ENCODE measurements around the gene KRTAP1-4. TPM values are rescaled to one million over a fixed set of nuclear protein-coding genes. Genes with fewer than 3 reads are reported as not detected.

KRTAP1-4 gene
- total RNA-seq, 4 donors from 2014 or later = not detected

DNA sequence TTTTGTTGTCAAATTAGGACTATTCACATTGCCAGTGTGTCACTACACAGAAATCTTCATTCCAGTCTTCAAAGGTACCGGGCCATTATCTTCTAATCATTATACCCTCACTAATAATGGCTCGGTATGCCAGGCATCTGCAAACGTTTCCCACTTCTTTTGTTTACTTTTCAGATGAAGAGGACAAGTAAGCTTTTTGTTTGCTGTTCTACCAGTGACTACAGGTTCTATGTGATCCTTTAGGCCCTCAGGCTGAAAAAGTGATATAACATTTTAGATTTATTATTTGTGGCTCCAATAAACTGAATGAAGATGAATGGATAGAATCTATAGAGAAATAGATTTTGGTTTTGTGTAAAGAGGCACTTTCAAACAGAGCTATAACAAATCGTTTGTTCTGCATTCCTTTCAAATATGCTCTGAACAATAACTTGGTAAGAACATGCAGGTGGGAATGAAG is 20.7 kb downstream of the KRTAP1-4 start:
- H3K27me3 ChIP-seq = no peaks in the 10 kb centered on the region
- TF ChIP-seq POLR2AphosphoS5 (IDR thresholded peaks at IDR 0.05) = no peak
- TF ChIP-seq, protein P1, sequence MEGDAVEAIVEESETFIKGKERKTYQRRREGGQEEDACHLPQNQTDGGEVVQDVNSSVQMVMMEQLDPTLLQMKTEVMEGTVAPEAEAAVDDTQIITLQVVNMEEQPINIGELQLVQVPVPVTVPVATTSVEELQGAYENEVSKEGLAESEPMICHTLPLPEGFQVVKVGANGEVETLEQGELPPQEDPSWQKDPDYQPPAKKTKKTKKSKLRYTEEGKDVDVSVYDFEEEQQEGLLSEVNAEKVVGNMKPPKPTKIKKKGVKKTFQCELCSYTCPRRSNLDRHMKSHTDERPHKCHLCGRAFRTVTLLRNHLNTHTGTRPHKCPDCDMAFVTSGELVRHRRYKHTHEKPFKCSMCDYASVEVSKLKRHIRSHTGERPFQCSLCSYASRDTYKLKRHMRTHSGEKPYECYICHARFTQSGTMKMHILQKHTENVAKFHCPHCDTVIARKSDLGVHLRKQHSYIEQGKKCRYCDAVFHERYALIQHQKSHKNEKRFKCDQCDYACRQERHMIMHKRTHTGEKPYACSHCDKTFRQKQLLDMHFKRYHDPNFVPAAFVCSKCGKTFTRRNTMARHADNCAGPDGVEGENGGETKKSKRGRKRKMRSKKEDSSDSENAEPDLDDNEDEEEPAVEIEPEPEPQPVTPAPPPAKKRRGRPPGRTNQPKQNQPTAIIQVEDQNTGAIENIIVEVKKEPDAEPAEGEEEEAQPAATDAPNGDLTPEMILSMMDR (IDR thresholded peaks at IDR 0.05) = no peak
- no peak for TF ChIP-seq POLR2A (IDR thresholded peaks at IDR 0.05)
- TF ChIP-seq EP300 (IDR thresholded peaks at IDR 0.05; ENCODE audit: low read depth) = no peak
- intact Hi-C loops (cut with DNase I; ENCODE audit: low total_unique reads) (no loop called here), in situ Hi-C loops (cut with MboI; ENCODE audit: low pct_ligation_motif_present in 1 of 4, low pct_unique_long_range_greater_than_20kb in 1 of 4, low sequenced_read_pairs in 3 of 4) (no loop called here)
- no peak overlapping the region for H3K4me3 ChIP-seq
- 44 to 60% methylated on average over 4 of the region's 4 CpGs for WGBS, 2 donors (ENCODE audit: low coverage in 1 of 2)
- no peaks in the 10 kb centered on the region for H3K9me3 ChIP-seq
- no peak for DNase-seq
- H3K36me3 ChIP-seq = no peaks in the 10 kb centered on the region
- no peaks in the 10 kb centered on the region for H3K4me1 ChIP-seq
- H3K27ac ChIP-seq = no peak overlapping the region

DNA sequence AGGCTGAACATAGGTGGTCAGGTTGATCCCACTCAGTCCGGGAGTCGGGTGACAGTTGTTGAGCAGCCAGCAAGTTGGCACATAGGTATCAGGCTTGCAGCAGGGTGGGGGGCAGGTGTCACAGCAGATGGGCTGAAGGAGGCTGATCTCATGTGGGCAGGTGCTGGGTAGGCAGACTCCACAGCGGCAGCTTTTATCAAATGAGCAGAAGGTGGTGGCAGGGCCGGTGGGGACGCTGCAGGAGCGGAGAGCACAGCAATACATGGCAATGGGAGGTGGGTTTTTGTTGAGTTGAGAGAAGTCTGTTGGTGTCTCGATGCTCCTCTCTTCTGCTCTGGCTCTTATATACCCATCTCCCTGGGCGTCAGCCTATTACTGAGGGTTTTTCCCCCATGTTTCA is 21.2 kb downstream of the KRTAP1-4 start, which contains the start of gene KRTAP3-1:
Gene KRTAP3-1 (minus strand): TSS at position 318 of the 400 bp plus-strand sequence. CDS start 54 bp downstream, at position 264.
- intact Hi-C loops (cut with DNase I; ENCODE audit: low total_unique reads) (no loop called here), in situ Hi-C loops (cut with MboI; ENCODE audit: low pct_ligation_motif_present in 1 of 4, low pct_unique_long_range_greater_than_20kb in 1 of 4, low sequenced_read_pairs in 3 of 4) (no loop called here)
- Histone ChIP-seq H3K4me1 (no peaks in the 10 kb centered on the region), H3K27ac (no peak within 1 kb of the TSS), H3K4me3 (no peak within 1 kb of the TSS), H3K9me3 (no peaks in the 10 kb centered on the region), H3K36me3 (no peaks in the 10 kb centered on the region), H3K27me3 (no peaks in the 10 kb centered on the region)
- WGBS, 2 donors (ENCODE audit: low coverage in 1 of 2) = 82 to 87% methylated on average over 2 to 8 of the region's 8 CpGs
- TF ChIP-seq EP300 (IDR thresholded peaks at IDR 0.05; ENCODE audit: low read depth) (no peak), POLR2AphosphoS5 (IDR thresholded peaks at IDR 0.05) (no peak), POLR2A (IDR thresholded peaks at IDR 0.05) (no peak)
- TF ChIP-seq, protein P1 (IDR thresholded peaks at IDR 0.05) = no peak
- DNase-seq = no peak

DNA sequence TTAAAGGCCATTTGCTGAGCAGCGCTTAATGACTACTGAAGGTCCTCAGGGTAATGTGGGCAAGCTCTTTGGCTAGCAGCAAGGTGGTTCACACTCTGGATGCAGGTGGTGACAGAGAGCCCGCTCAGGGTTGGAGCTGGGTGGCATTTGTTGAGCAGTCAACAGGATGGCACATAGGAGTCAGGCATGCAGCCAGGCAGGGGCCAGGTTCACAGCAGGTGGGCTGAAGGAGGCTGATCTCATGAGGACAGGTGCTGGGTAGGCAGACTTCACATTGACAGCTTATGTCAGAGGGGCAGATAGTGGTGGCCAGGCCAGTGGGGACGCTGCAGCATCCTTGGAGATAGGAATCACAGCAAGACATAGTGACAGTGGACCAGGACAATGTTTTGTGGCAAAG is 25.6 kb downstream of the KRTAP1-4 start:
- Histone ChIP-seq H3K27ac (no peak overlapping the region), H3K36me3 (no peaks in the 10 kb centered on the region), H3K4me1 (no peaks in the 10 kb centered on the region), H3K4me3 (no peak overlapping the region), H3K27me3 (no peaks in the 10 kb centered on the region), H3K9me3 (no peaks in the 10 kb centered on the region)
- intact Hi-C loops (cut with DNase I; ENCODE audit: low total_unique reads) = no loop called here
- 74% methylated on average over 3 of the region's 3 CpGs; no CpG with 5 or more reads in 1 of the 2 donors for WGBS, 2 donors (ENCODE audit: low coverage in 1 of 2)
- TF ChIP-seq EP300 (IDR thresholded peaks at IDR 0.05; ENCODE audit: low read depth) = no peak
- TF ChIP-seq POLR2A (IDR thresholded peaks at IDR 0.05) = no peak
- TF ChIP-seq, protein P1 (IDR thresholded peaks at IDR 0.05) = no peak
- TF ChIP-seq POLR2AphosphoS5 (IDR thresholded peaks at IDR 0.05) = no peak
- no peak for DNase-seq
- in situ Hi-C loops (cut with MboI; ENCODE audit: low pct_ligation_motif_present in 1 of 4, low pct_unique_long_range_greater_than_20kb in 1 of 4, low sequenced_read_pairs in 3 of 4) = no loop called here

DNA sequence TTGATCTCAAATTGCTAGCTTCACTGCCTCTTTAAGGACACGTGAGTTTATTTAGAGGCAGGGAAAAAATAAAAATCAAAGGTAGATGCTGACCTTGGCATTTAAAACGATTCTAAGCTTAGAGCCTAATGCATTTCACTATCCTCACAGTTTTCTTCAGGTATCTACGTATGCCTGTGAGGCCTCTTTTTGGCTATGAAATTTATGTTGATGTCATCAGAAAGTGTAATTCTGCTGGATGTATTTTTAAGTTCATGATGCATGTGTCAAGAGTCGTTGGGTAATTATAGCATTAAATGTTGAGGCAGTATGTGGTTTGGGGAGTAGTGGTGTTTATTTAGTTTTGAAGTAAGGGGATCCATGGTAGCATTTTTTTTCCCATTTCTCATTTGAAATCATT is 26.1 kb downstream of the KRTAP1-4 start:
- Histone ChIP-seq H3K27me3 (no peaks in the 10 kb centered on the region), H3K27ac (no peak overlapping the region), H3K36me3 (no peaks in the 10 kb centered on the region), H3K4me3 (no peak overlapping the region), H3K4me1 (no peaks in the 10 kb centered on the region), H3K9me3 (no peaks in the 10 kb centered on the region)
- 67 to 69% methylated on average over 1 to 4 of the region's 4 CpGs for WGBS, 2 donors (ENCODE audit: low coverage in 1 of 2)
- in situ Hi-C loops (cut with MboI; ENCODE audit: low pct_ligation_motif_present in 1 of 4, low pct_unique_long_range_greater_than_20kb in 1 of 4, low sequenced_read_pairs in 3 of 4) = no loop called here
- intact Hi-C loops (cut with DNase I; ENCODE audit: low total_unique reads) = no loop called here
- DNase-seq = no peak
- TF ChIP-seq EP300 (IDR thresholded peaks at IDR 0.05; ENCODE audit: low read depth) (no peak), POLR2A (IDR thresholded peaks at IDR 0.05) (no peak), POLR2AphosphoS5 (IDR thresholded peaks at IDR 0.05) (no peak)
- TF ChIP-seq, protein P1 (IDR thresholded peaks at IDR 0.05) = no peak

Data from transverse colon (tissue), 4 donors.